HCT116 (cell line): Measurements from ENCODE around the gene STC2. TPM values are rescaled to one million over a fixed set of nuclear protein-coding genes. Genes with fewer than 3 reads are reported as not detected.

ENCODE experiments used
- ATAC-seq: fragments of 200-7000 bp; cut with Tn5 transposase; 2 replicates; pipeline ENCODE4 v1.9.1; 2020; ENCODE audit warnings: mild to moderate bottlenecking, moderate library complexity
- BruUV-seq: library from RNA; stranded (reverse); fragments of 400-500 nt; replicated peaks from 2 replicates; lab custom pipeline; 2021; lab: Mats Ljungman, UMichigan
- CTCF ChIA-PET: fragments of 300-600 bp; sonication (Branson Sonifier 250); formaldehyde crosslinking; loops from one replicate; lab custom pipeline; 2021; ENCODE audit warnings: antibody characterized with exemption; lab: Charles Lee
- POLR2A ChIA-PET: fragments of 300-600, 350-600 bp; sonication (Branson Sonifier 250); formaldehyde crosslinking; loops from one replicate; lab custom pipeline; 2021; ENCODE audit warnings: antibody characterized with exemption; lab: Charles Lee
- RAD21 ChIA-PET, 2 experiments: fragments of 300-600 bp; sonication (Branson Sonifier 250); formaldehyde crosslinking; loops; one replicate each; lab custom pipeline; 2023; ENCODE audit warnings: low total read pairs in 2 of 2; ENCODE audit not compliant: uncharacterized antibody in 2 of 2, unreplicated experiment in 2 of 2, low non-redundant PET in 1 of 2; lab: Charles Lee
- DNase-seq: peaks from one replicate; pipeline ENCODE4 v3.0.0-alpha.2; 2010; ENCODE audit warnings: low read depth, low spot score
- H2AFZ ChIP-seq: fragments of 200-600 bp; shearing (Covaris generic), sonication (generic); 2 replicates; pipeline ENCODE4 v1.6.1; 2017; ENCODE audit warnings: low read depth, mixed run types, mixed read lengths, antibody characterized with exemption, low read length; ENCODE audit not compliant: poor library complexity, severe bottlenecking
- H3K27ac ChIP-seq: 2 replicates; pipeline ENCODE4 v1.5.1; 2012; ENCODE audit warnings: low read depth, low read length
- H3K27me3 ChIP-seq: fragments of 200-600 bp; sonication (generic); 2 replicates; pipeline ENCODE4 v1.6.1; 2016; ENCODE audit warnings: mixed run types, low read length, mixed read lengths; ENCODE audit not compliant: insufficient read depth
- H3K36me3 ChIP-seq, 2 experiments: fragments of 200-500 bp in 1 of 2; fragments of 200-600 bp in 1 of 2; sonication (Bioruptor generic) in 1 of 2; sonication (generic) in 1 of 2; 2 replicates each; pipeline versions ENCODE4 v1.5.1 to v1.6.1; 2014 to 2016; ENCODE audit warnings: low read length in 2 of 2, inconsistent platforms in 1 of 2, mixed read lengths in 1 of 2, mixed run types in 1 of 2; ENCODE audit not compliant: insufficient read depth in 2 of 2, control insufficient read depth in 1 of 2
- H3K4me1 ChIP-seq, 2 experiments: fragments of 200-600 bp in 1 of 2; sonication (generic) in 1 of 2; 2 replicates each; pipeline versions ENCODE4 v1.5.1 to v1.6.1; 2012 to 2017; ENCODE audit warnings: low read length in 2 of 2, inconsistent platforms in 1 of 2, mild to moderate bottlenecking in 1 of 2, mixed read lengths in 1 of 2, mixed run types in 1 of 2, moderate library complexity in 1 of 2; ENCODE audit not compliant: insufficient read depth in 2 of 2, control insufficient read depth in 1 of 2
- H3K4me2 ChIP-seq: fragments of 200-600 bp; sonication (generic); 2 replicates; pipeline ENCODE4 v1.6.1; 2017; ENCODE audit warnings: mixed run types, low read length, mixed read lengths
- H3K4me3 ChIP-seq, 2 experiments: fragments of 200-600 bp in 1 of 2; sonication (generic) in 1 of 2; replicated peaks in 1 of 2; 2 replicates each; pipeline ENCODE4 v1.5.1; 2011 to 2016; ENCODE audit warnings: low read length in 2 of 2, control low read depth in 1 of 2, low read depth in 1 of 2, mild to moderate bottlenecking in 1 of 2, mixed read lengths in 1 of 2, mixed run types in 1 of 2
- H3K79me2 ChIP-seq: fragments of 200-600 bp; sonication (generic); 2 replicates; pipeline ENCODE4 v1.6.1; 2017; ENCODE audit warnings: mild to moderate bottlenecking, mixed run types, low read length, moderate library complexity, mixed read lengths; ENCODE audit not compliant: insufficient read depth
- H3K9ac ChIP-seq: fragments of 200-600 bp; sonication (generic); 2 replicates; pipeline ENCODE4 v1.6.1; 2016; ENCODE audit warnings: low read length, mixed read lengths
- H3K9me2 ChIP-seq: fragments of 200-600 bp; sonication (generic), shearing (Covaris generic); 2 replicates; pipeline ENCODE4 v1.6.1; 2017; ENCODE audit warnings: mixed run types, mild to moderate bottlenecking, moderate library complexity; ENCODE audit not compliant: insufficient read depth
- H3K9me3 ChIP-seq, 2 experiments: fragments of 200-500 bp in 1 of 2; fragments of 200-600 bp in 1 of 2; sonication (Bioruptor generic) in 1 of 2; sonication (generic) in 1 of 2; 2 replicates each; pipeline ENCODE4 v1.6.1; 2014 to 2017; ENCODE audit warnings: low read length in 2 of 2, mixed read lengths in 2 of 2, inconsistent platforms in 1 of 2, low read depth in 1 of 2, mild to moderate bottlenecking in 1 of 2, mixed run types in 1 of 2, moderate library complexity in 1 of 2; ENCODE audit not compliant: control insufficient read depth in 1 of 2, insufficient read depth in 1 of 2
- H4K20me1 ChIP-seq: fragments of 200-600 bp; sonication (generic), shearing (Covaris generic); 2 replicates; pipeline ENCODE4 v1.6.1; 2017; ENCODE audit warnings: mixed run types, mild to moderate bottlenecking, moderate library complexity; ENCODE audit not compliant: insufficient read depth
- ATF3 ChIP-seq: IDR thresholded peaks from 2 replicates; pipeline ENCODE4 v1.6.1; 2012
- CBX3 ChIP-seq: IDR thresholded peaks from 2 replicates; pipeline ENCODE4 v1.6.1; 2012; ENCODE audit warnings: low read depth
- CEBPB ChIP-seq: IDR thresholded peaks from 2 replicates; pipeline ENCODE4 v1.6.1; 2012; ENCODE audit warnings: low read depth
- CTCF ChIP-seq, 3 experiments: fragments of 200-600 bp in 1 of 3; sonication (generic) in 1 of 3; IDR thresholded peaks in 2 of 3; conservative IDR thresholded peaks in 1 of 3; 2 replicates each; pipeline ENCODE4 v1.5.1; 2012 to 2017; ENCODE audit warnings: low read depth in 2 of 3, low read length in 2 of 3, antibody characterized with exemption in 1 of 3, borderline replicate concordance in 1 of 3, control low read depth in 1 of 3, mild to moderate bottlenecking in 1 of 3, mixed read lengths in 1 of 3, mixed run types in 1 of 3, moderate library complexity in 1 of 3; ENCODE audit not compliant: insufficient read depth in 1 of 3
- EGR1 ChIP-seq: IDR thresholded peaks from 2 replicates; pipeline ENCODE4 v1.6.1; 2012; ENCODE audit warnings: low read depth
- ELF1 ChIP-seq: IDR thresholded peaks from 2 replicates; pipeline ENCODE4 v1.6.1; 2012; ENCODE audit warnings: low read depth, borderline replicate concordance
- EZH2 ChIP-seq: fragments of 200-600 bp; sonication (generic); IDR thresholded peaks from 2 replicates; pipeline ENCODE4 v1.6.1; 2017; ENCODE audit warnings: antibody characterized with exemption, mixed run types
- EZH2phosphoT487 ChIP-seq: fragments of 200-600 bp; IDR thresholded peaks from 2 replicates; pipeline ENCODE4 v1.6.1; 2018; ENCODE audit warnings: antibody characterized with exemption, borderline replicate concordance
- FOSL1 ChIP-seq: IDR thresholded peaks from 2 replicates; pipeline ENCODE4 v1.6.1; 2012; ENCODE audit warnings: low read depth
- MAX ChIP-seq: IDR thresholded peaks from 2 replicates; pipeline ENCODE4 v1.6.1; 2012
- POLR2A ChIP-seq: IDR thresholded peaks from 2 replicates; pipeline ENCODE4 v1.7.0; 2011; ENCODE audit warnings: borderline replicate concordance; ENCODE audit not compliant: insufficient read depth, insufficient read length; ENCODE audit errors: extremely low read depth
- REST ChIP-seq: IDR thresholded peaks from 2 replicates; pipeline ENCODE4 v1.6.1; 2012; ENCODE audit warnings: low read depth
- SIN3A ChIP-seq: IDR thresholded peaks from 2 replicates; pipeline ENCODE4 v1.6.1; 2012; ENCODE audit warnings: low read depth
- SRF ChIP-seq: IDR thresholded peaks from 2 replicates; pipeline ENCODE4 v1.6.1; 2012; ENCODE audit warnings: low read depth
- TCF7L2 ChIP-seq: IDR thresholded peaks from 2 replicates; pipeline ENCODE4 v1.7.0; 2011; ENCODE audit warnings: borderline replicate concordance, inconsistent platforms; ENCODE audit not compliant: insufficient read depth, insufficient read length; ENCODE audit errors: extremely low read depth
- YY1 ChIP-seq: IDR thresholded peaks from 2 replicates; pipeline ENCODE4 v1.6.1; 2011; ENCODE audit warnings: low read length, low read depth, moderate library complexity, mild to moderate bottlenecking; ENCODE audit not compliant: insufficient replicate concordance; ENCODE audit errors: extremely low read depth
- ZBTB33 ChIP-seq: IDR thresholded peaks from 2 replicates; pipeline ENCODE4 v1.6.1; 2011; ENCODE audit warnings: mild to moderate bottlenecking, low read length, moderate library complexity; ENCODE audit not compliant: insufficient replicate concordance; ENCODE audit errors: extremely low read depth
- ZFX ChIP-seq: fragments of 450-650 bp; IDR thresholded peaks from 2 replicates; pipeline ENCODE4 v1.6.1; 2017
- ZNF274 ChIP-seq: fragments of 200-500 bp; sonication (Bioruptor generic); IDR thresholded peaks from 2 replicates; pipeline ENCODE4 v1.6.1; 2014; ENCODE audit warnings: mild to moderate bottlenecking, low read depth, low read length, inconsistent platforms
- intact Hi-C: fragments of 100-400 bp; cut with micrococcal nuclease; formaldehyde crosslinking; loops from 2 replicates; pipeline ENCODE4 v1.10.0; 2022
- total RNA-seq: library from RNA; stranded (reverse); gene quantifications from one replicate; pipeline ENCODE4 v1.2.1, GENCODE V29; 2021; ENCODE audit not compliant: unreplicated experiment

STC2 gene
- total RNA-seq, 1 experiment from 2014 or later: 97.3 TPM

- H3K27ac ChIP-seq: no peak overlapping the region
- no peak overlapping the region for H3K9ac ChIP-seq
- no peaks in the 10 kb centered on the region for H3K9me2 ChIP-seq
- H3K9me3 ChIP-seq: no peaks in the 10 kb centered on the region
- H3K4me2 ChIP-seq: no peak overlapping the region
- TF ChIP-seq ZFX: no peak
- TF ChIP-seq FOSL1: no peak
- TF ChIP-seq MAX: no peak
- no peak for TF ChIP-seq TCF7L2
- no peak for TF ChIP-seq ZBTB33
- TF ChIP-seq CBX3: no peak
- TF ChIP-seq EZH2: no peak
- TF ChIP-seq ATF3: no peak
- no peak for TF ChIP-seq YY1
- TF ChIP-seq REST: no peak
- no peak for TF ChIP-seq ZNF274
- no peak for TF ChIP-seq CTCF (IDR thresholded peaks at IDR 0.05 in 2 of 3, conservative IDR thresholded peaks at IDR 0.05 in 1 of 3; ENCODE audit: borderline replicate concordance in 1 of 3, insufficient read depth in 1 of 3, low read depth in 2 of 3, low read length in 2 of 3)
- no peak for TF ChIP-seq EZH2phosphoT487
- TF ChIP-seq CEBPB: no peak
- no peak for TF ChIP-seq ELF1
- no peak for TF ChIP-seq POLR2A
- TF ChIP-seq SIN3A: no peak
- no peak for TF ChIP-seq EGR1
- TF ChIP-seq SRF: no peak
- TF ChIP-seq, all 23 proteins: peak for 0
- Histone ChIP-seq H3K36me3 (no peaks in the 10 kb centered on the region), H3K4me3 (no peak overlapping the region), H3K4me1 (peaks cover 9 to 15% of the 10 kb centered on the region in 2 experiments; a peak in 3 of 4 replicates), H2AFZ (no peak overlapping the region), H3K27me3 (no peaks in the 10 kb centered on the region), H4K20me1 (no peaks in the 10 kb centered on the region), H3K79me2 (no peaks in the 10 kb centered on the region)
- RAD21 ChIA-PET: no interaction called here
- ATAC-seq (no peak), DNase-seq (no peak)
- intact Hi-C loops: no loop called here
- CTCF ChIA-PET: interaction anchor here (1.0 kb wide), 1 partner anchor 582 kb away, joined by 3 read pairs; no protein-coding TSS in a partner anchor
- no TSS peak for BruUV-seq
- POLR2A ChIA-PET: interaction anchor here (0.9 kb wide), 1 partner anchor 329 kb away, joined by 3 read pairs; the partner anchor contains the start of gene RPL26L1
These were observed 39.6 kb downstream of the STC2 start for GRCh38 chr5:173288632-173289031.
